Transverse colon (tissue), 4 donors: ENCODE data around the gene DNAAF5. TPM values are rescaled to one million over a fixed set of nuclear protein-coding genes. Genes with fewer than 3 reads are reported as not detected.

Source experiments
- DNase-seq: peaks from one replicate; pipeline ENCODE4 v3.0.0-alpha.2; 2019
- H3K27ac ChIP-seq, 4 donors: fragments of 200-600 bp; sonication (generic); 2 replicates each; pipeline ENCODE4 v1.5.1; 2016 to 2018; ENCODE audit warnings: inconsistent platforms in 4 of 4
- H3K27me3 ChIP-seq: fragments of 200-600 bp; sonication (generic); 2 replicates; pipeline ENCODE4 v1.5.1; 2017; ENCODE audit warnings: inconsistent platforms
- H3K36me3 ChIP-seq, 4 donors: fragments of 200-600 bp; sonication (generic); 2 replicates each; pipeline ENCODE4 v1.5.1; 2017 to 2019; ENCODE audit warnings: inconsistent platforms in 4 of 4
- H3K4me1 ChIP-seq, 4 donors: fragments of 200-600 bp; sonication (generic); 2 replicates each; pipeline ENCODE4 v1.5.1; 2017 to 2020; ENCODE audit warnings: inconsistent platforms in 4 of 4
- H3K4me3 ChIP-seq, 4 donors: fragments of 200-600 bp; sonication (generic); 1 replicate in 1 of 4; 2 replicates in 3 of 4; pipeline versions ENCODE4 v1.5.1 to v1.6.1; 2017 to 2019; ENCODE audit warnings: inconsistent platforms in 4 of 4
- H3K9me3 ChIP-seq, 2 donors: fragments of 200-600 bp; sonication (generic); 2 replicates each; pipeline ENCODE4 v1.5.1; 2017 to 2019; ENCODE audit warnings: inconsistent platforms in 2 of 2
- CTCF ChIP-seq, 5 experiments: fragments of 200-600 bp in 3 of 5; fragments of 450-650 bp in 2 of 5; sonication (generic) in 3 of 5; IDR thresholded peaks; 1 replicate in 2 of 5; 2 replicates in 3 of 5; pipeline ENCODE4 v1.5.1; 2016 to 2017; ENCODE audit warnings: antibody characterized with exemption in 5 of 5, inconsistent platforms in 3 of 5, mild to moderate bottlenecking in 2 of 5, moderate library complexity in 1 of 5
- EP300 ChIP-seq: sonication (generic); formaldehyde crosslinking; IDR thresholded peaks from one replicate; pipeline ENCODE4 v1.6.1; 2017; ENCODE audit warnings: antibody characterized with exemption, low read depth
- POLR2A ChIP-seq: fragments of 450-650 bp; IDR thresholded peaks from one replicate; pipeline ENCODE4 v1.6.1; 2016; ENCODE audit warnings: antibody characterized with exemption, mild to moderate bottlenecking, moderate library complexity
- POLR2AphosphoS5 ChIP-seq, 3 donors: sonication (generic); formaldehyde crosslinking; IDR thresholded peaks; one replicate each; pipeline ENCODE4 v1.6.1; 2016; ENCODE audit warnings: antibody characterized with exemption in 3 of 3
- WGBS, 2 donors: methylation state at CpG; one replicate each; pipeline ENCODE4 v1.1.5; 2018; ENCODE audit warnings: low coverage in 1 of 2; 5-methylcytosine and 5-hydroxymethylcytosine counted together
- in situ Hi-C, 4 donors: fragments of 200-750 bp; cut with MboI; loops; one replicate each; pipeline versions ENCODE4 v1.15.0 to v1.15.1; 2017; ENCODE audit warnings: low sequenced_read_pairs in 3 of 4, low pct_ligation_motif_present in 1 of 4, low pct_unique_long_range_greater_than_20kb in 1 of 4
- intact Hi-C: fragments of 100-400 bp; cut with DNase I; formaldehyde crosslinking; loops from one replicate; pipeline ENCODE4 v1.15.1; 2023; ENCODE audit warnings: low total_unique reads
- total RNA-seq, 4 donors: library from RNA; depleted of rRNA; stranded (reverse); fragments of >200 nt; gene quantifications; one replicate each; pipeline ENCODE4 v1.1.0, GENCODE V29; 2016

The DNAAF5 gene
- total RNA-seq, 4 donors from 2014 or later: 20.5 to 97.3 (median 34.6) TPM

GRCh38 chr7:713139-713457 lies 13.4 kb upstream of the DNAAF5 start:
- Histone ChIP-seq H3K9me3 (no peaks in the 10 kb centered on the region), H3K4me1 (peaks cover 0 to 11% (median 7%) of the 10 kb centered on the region in 4 donors), H3K4me3 (no peak overlapping the region), H3K27ac (no peak overlapping the region), H3K36me3 (no peaks in the 10 kb centered on the region), H3K27me3 (peaks cover 11% of the 10 kb centered on the region)
- in situ Hi-C loops: no loop called here
- TF ChIP-seq POLR2AphosphoS5 (IDR thresholded peaks at IDR 0.05) (no peak), EP300 (no peak), CTCF (IDR thresholded peaks at IDR 0.05) (no peak), POLR2A (no peak)
- no peak for DNase-seq
- intact Hi-C loops: no loop called here
- WGBS, 2 donors: 89% methylated on average over 9 of the region's 9 CpGs; no CpG with 5 or more reads in 1 of the 2 donors

- in situ Hi-C loops (no loop called here), intact Hi-C loops (no loop called here)
- Histone ChIP-seq H3K4me3 (no peak overlapping the region), H3K27me3 (peaks cover 11% of the 10 kb centered on the region), H3K27ac (no peak overlapping the region), H3K9me3 (no peaks in the 10 kb centered on the region), H3K4me1 (peaks cover 0 to 11% (median 7%) of the 10 kb centered on the region in 4 donors), H3K36me3 (no peaks in the 10 kb centered on the region)
- TF ChIP-seq EP300 (no peak), POLR2AphosphoS5 (IDR thresholded peaks at IDR 0.05) (no peak), CTCF (IDR thresholded peaks at IDR 0.05) (no peak), POLR2A (no peak)
- no peak for DNase-seq
- WGBS, 2 donors: 89 to 100% methylated on average over 2 to 16 of the region's 16 CpGs
Measured at GRCh38 chr7:713488-714230, 12.8 kb upstream of the DNAAF5 start.

- Histone ChIP-seq H3K4me3 (no peak overlapping the region), H3K36me3 (no peaks in the 10 kb centered on the region), H3K27ac (no peak overlapping the region), H3K27me3 (peaks cover 11% of the 10 kb centered on the region), H3K4me1 (peaks cover 0 to 11% (median 7%) of the 10 kb centered on the region in 4 donors), H3K9me3 (no peaks in the 10 kb centered on the region)
- intact Hi-C loops (no loop called here), in situ Hi-C loops (no loop called here)
- 89% methylated on average over 13 of the region's 13 CpGs; no CpG with 5 or more reads in 1 of the 2 donors for WGBS, 2 donors
- TF ChIP-seq POLR2AphosphoS5 (IDR thresholded peaks at IDR 0.05) (no peak), EP300 (no peak), POLR2A (no peak), CTCF (IDR thresholded peaks at IDR 0.05) (no peak)
- no peak for DNase-seq
Measured at GRCh38 chr7:714251-714671, 12.2 kb upstream of the DNAAF5 start.

- Histone ChIP-seq H3K4me3 (no peak overlapping the region), H3K9me3 (no peaks in the 10 kb centered on the region), H3K4me1 (peaks cover 0 to 11% (median 7%) of the 10 kb centered on the region in 4 donors), H3K27ac (no peak overlapping the region), H3K36me3 (no peaks in the 10 kb centered on the region), H3K27me3 (peaks cover 11% of the 10 kb centered on the region)
- DNase-seq: no peak
- in situ Hi-C loops: no loop called here
- TF ChIP-seq EP300: no peak
- TF ChIP-seq CTCF (IDR thresholded peaks at IDR 0.05): no peak
- no peak for TF ChIP-seq POLR2AphosphoS5 (IDR thresholded peaks at IDR 0.05)
- no peak for TF ChIP-seq POLR2A
- intact Hi-C loops: no loop called here
- WGBS, 2 donors: 64 to 66% methylated on average over 5 to 10 of the region's 10 CpGs
Measured at GRCh38 chr7:716222-716621, 10.3 kb upstream of the DNAAF5 start.
